GM13977 (cell line): ENCODE results near the gene CCND1.
A peak's percentile ranks its signal among the peaks of the same experiment; 100 is the strongest.

ENCODE experiments used
- DNase-seq: peaks from one replicate; pipeline ENCODE4 v3.0.0; 2012; ENCODE audit warnings: low spot score
- CTCF ChIP-seq: IDR thresholded peaks from 2 replicates; pipeline ENCODE4 v1.5.1; 2012; ENCODE audit warnings: mild to moderate bottlenecking, control low read depth; ENCODE audit not compliant: insufficient read depth; ENCODE audit errors: extremely low read depth, missing control alignments
- in situ Hi-C: fragments of 300-500 bp; cut with MboI; formaldehyde crosslinking; loops from one replicate; pipeline ENCODE4 v1.12.0; 2022; ENCODE audit warnings: low sequenced_read_pairs, low pct_unique_long_range_greater_than_20kb, mixed read lengths, inconsistent platforms; ENCODE audit not compliant: unreplicated experiment

The CCND1 gene

GRCh38 chr11:69640995-69641581 lies at the start of gene CCND1:
CCND1 (plus strand) TSS chr11:69641156; CDS start chr11:69641314, 158 bp downstream.
- in situ Hi-C loops, result no loop called here
- peak; percentile 27 for TF ChIP-seq CTCF
- peak; percentile 87 for DNase-seq

GRCh38 chr11:69592986-69593650 lies 47.8 kb upstream of the CCND1 start:
- in situ Hi-C loops, result no loop called here
- DNase-seq, result no peak

GRCh38 chr11:69593851-69594250 lies 47.1 kb upstream of the CCND1 start:
- TF ChIP-seq CTCF, result no peak
- no peak for DNase-seq
- in situ Hi-C loops, result no loop called here

More at GRCh38 chr11:69592986-69593650, 47.8 kb upstream of the CCND1 start:
- no peak for TF ChIP-seq CTCF

- no peak for DNase-seq
- no peak for TF ChIP-seq CTCF
- in situ Hi-C loops, result no loop called here
Observed at GRCh38 chr11:69594481-69594880, 46.5 kb upstream of the CCND1 start.

GRCh38 chr11:69595805-69596665 lies 44.9 kb upstream of the CCND1 start:
- TF ChIP-seq CTCF, result no peak
- DNase-seq, result no peak
- in situ Hi-C loops, result no loop called here

- DNase-seq, result no peak
- in situ Hi-C loops, result no loop called here
- TF ChIP-seq CTCF, result no peak
Observed at GRCh38 chr11:69598147-69598546, 42.8 kb upstream of the CCND1 start.
